Measurements from ENCODE around the gene KLHL21. TPM values are rescaled to one million over a fixed set of nuclear protein-coding genes. Genes with fewer than 3 reads are reported as not detected.

KLHL21 gene
- total and polyA plus RNA-seq, 2 donors (not counting 1 experiment from before 2014, with no cell fraction given): 14.4 to 29.9 TPM

DNA sequence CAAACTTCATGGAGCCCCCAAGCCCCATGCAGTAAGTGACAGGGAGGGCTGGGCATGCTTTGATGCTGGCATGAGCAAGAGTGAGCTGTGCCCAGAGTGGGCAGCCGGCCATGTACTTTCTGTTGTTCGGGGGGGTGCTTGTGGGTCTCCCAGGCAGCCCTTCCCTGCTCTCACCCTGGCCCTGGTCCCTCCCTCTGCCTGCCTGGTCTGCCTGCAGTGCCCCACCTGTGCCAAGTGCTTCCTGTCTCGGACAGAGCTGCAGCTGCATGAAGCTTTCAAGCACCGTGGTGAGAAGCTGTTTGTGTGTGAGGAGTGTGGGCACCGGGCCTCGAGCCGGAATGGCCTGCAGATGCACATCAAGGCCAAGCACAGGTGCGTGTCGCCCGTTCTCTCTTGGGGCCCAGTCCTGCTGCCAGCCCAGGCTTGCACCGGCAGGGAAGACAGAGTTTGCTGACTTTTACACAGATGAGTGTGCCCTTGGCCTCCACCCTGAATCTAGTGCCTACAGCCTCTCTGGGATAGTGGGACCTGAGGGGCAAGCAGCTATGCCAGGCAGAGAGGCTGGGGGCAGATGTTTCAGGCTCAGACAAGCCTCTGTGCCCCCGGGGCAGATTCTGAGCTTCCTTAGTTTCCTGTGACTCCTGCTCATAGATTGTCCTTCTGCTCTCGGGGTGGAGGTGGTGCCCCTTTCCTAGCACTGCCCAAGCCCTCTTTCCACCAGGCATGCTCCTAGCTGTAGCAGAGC lies 15.2 kb downstream of the KLHL21 start:
- no peak overlapping the region for H3K27ac Mint-ChIP-seq
- TF ChIP-seq EZH2 (IDR thresholded peaks at IDR 0.05; ENCODE audit: borderline replicate concordance, insufficient read depth, low read depth, low read length, poor library complexity, severe bottlenecking): no peak
- TF ChIP-seq, protein P1, sequence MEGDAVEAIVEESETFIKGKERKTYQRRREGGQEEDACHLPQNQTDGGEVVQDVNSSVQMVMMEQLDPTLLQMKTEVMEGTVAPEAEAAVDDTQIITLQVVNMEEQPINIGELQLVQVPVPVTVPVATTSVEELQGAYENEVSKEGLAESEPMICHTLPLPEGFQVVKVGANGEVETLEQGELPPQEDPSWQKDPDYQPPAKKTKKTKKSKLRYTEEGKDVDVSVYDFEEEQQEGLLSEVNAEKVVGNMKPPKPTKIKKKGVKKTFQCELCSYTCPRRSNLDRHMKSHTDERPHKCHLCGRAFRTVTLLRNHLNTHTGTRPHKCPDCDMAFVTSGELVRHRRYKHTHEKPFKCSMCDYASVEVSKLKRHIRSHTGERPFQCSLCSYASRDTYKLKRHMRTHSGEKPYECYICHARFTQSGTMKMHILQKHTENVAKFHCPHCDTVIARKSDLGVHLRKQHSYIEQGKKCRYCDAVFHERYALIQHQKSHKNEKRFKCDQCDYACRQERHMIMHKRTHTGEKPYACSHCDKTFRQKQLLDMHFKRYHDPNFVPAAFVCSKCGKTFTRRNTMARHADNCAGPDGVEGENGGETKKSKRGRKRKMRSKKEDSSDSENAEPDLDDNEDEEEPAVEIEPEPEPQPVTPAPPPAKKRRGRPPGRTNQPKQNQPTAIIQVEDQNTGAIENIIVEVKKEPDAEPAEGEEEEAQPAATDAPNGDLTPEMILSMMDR (IDR thresholded peaks at IDR 0.05): no peak
- CTCF ChIA-PET: no interaction called here
- H3K79me2 ChIP-seq (ENCODE audit: control insufficient read depth, insufficient read depth, low read length): peaks cover 22% of the 10 kb centered on the region
- no peak overlapping the region for H3K4me3 Mint-ChIP-seq
- H3K9me3 ChIP-seq (ENCODE audit: control extremely low read depth in 1 of 3, control insufficient read depth in 2 of 3, insufficient read depth in 1 of 3, low read length in 2 of 3): no peaks in the 10 kb centered on the region
- no peak overlapping the region for H3K4me2 ChIP-seq (replicated peaks; ENCODE audit: low read depth, low read length, poor library complexity, severe bottlenecking)
- no peak overlapping the region for H3K9ac ChIP-seq (ENCODE audit: low read length)
- H3K4me1 Mint-ChIP-seq: peaks cover 10% of the 10 kb centered on the region
- POLR2A ChIA-PET: interaction anchor here (0.6 kb wide), 1 partner anchor 65 kb away, joined by 8 read pairs; no protein-coding TSS in a partner anchor
- H3K9me3 Mint-ChIP-seq (ENCODE audit: insufficient read depth): no peaks in the 10 kb centered on the region
- no peaks in the 10 kb centered on the region for H3K27me3 ChIP-seq (replicated peaks in 1 of 4; ENCODE audit: control extremely low read depth in 1 of 4, control insufficient read depth in 3 of 4, insufficient read depth in 4 of 4, low read length in 3 of 4)
- H2AFZ ChIP-seq (ENCODE audit: insufficient read depth, low read depth, low read length, poor library complexity, severe bottlenecking): no peak overlapping the region
- H3K27me3 Mint-ChIP-seq: no peaks in the 10 kb centered on the region
- H3K4me1 ChIP-seq (ENCODE audit: control insufficient read depth in 2 of 2, insufficient read depth in 2 of 2, low read length in 2 of 2): peaks cover 0 to 21% of the 10 kb centered on the region in 2 donors
- no peak overlapping the region for H3K4me3 ChIP-seq (ENCODE audit: control extremely low read depth in 1 of 5, extremely low read depth in 1 of 5, insufficient read depth in 1 of 5, low read depth in 2 of 5, low read length in 4 of 5)
- ATAC-seq (ENCODE audit: low read depth) (no peak), DNase-seq (no peak)
- intact Hi-C loops (cut with micrococcal nuclease): no loop called here
- 21% methylated on average over 13 of the region's 13 CpGs for WGBS (ENCODE audit: insufficient coverage)
- H4K20me1 ChIP-seq (ENCODE audit: control insufficient read depth, insufficient read depth, low read length, poor library complexity, severe bottlenecking): peaks cover 57% of the 10 kb centered on the region
- peaks cover 0 to 38% of the 10 kb centered on the region in 2 experiments for H3K36me3 ChIP-seq (replicated peaks in 1 of 2; ENCODE audit: control extremely low read depth in 1 of 2, control insufficient read depth in 1 of 2, extremely low read depth in 1 of 2, insufficient read depth in 2 of 2, low read length in 1 of 2)
- no peak overlapping the region for H3K27ac ChIP-seq (ENCODE audit: low read length in 2 of 2)

DNA sequence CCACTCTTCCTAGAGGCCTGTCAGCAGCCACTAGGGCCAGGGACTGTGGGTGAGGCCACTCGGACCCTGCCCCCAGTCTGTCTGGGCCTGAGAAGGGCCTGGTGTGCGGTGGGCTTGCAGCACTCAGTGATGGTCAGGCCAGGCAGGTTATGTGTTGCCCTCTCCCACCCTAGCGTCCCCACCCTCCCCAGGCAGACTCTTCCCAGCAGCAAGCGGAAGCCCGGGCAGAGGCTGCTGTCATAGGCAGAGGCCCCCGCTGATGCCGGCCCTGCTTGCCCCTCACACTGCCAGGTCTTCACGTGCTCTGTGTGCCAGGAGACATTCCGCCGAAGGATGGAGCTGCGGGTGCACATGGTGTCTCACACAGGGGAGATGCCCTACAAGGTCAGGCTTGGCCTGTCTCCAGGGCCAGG lies 16.3 kb downstream of the KLHL21 start:
- peaks cover 20% of the 10 kb centered on the region for H3K4me1 Mint-ChIP-seq
- no peak overlapping the region for H3K27ac ChIP-seq (ENCODE audit: low read length in 2 of 2)
- H3K9ac ChIP-seq (ENCODE audit: low read length): no peak overlapping the region
- no peak overlapping the region for H2AFZ ChIP-seq (ENCODE audit: insufficient read depth, low read depth, low read length, poor library complexity, severe bottlenecking)
- WGBS (ENCODE audit: insufficient coverage): 97% methylated on average over 11 of the region's 11 CpGs
- H3K27me3 Mint-ChIP-seq: no peaks in the 10 kb centered on the region
- no peak overlapping the region for H3K4me3 ChIP-seq (ENCODE audit: control extremely low read depth in 1 of 5, extremely low read depth in 1 of 5, insufficient read depth in 1 of 5, low read depth in 2 of 5, low read length in 4 of 5)
- no peak overlapping the region for H3K4me2 ChIP-seq (replicated peaks; ENCODE audit: low read depth, low read length, poor library complexity, severe bottlenecking)
- no peak overlapping the region for H3K27ac Mint-ChIP-seq
- no peaks in the 10 kb centered on the region for H3K9me3 ChIP-seq (ENCODE audit: control extremely low read depth in 1 of 3, control insufficient read depth in 2 of 3, insufficient read depth in 1 of 3, low read length in 2 of 3)
- peaks cover 29% of the 10 kb centered on the region for H3K79me2 ChIP-seq (ENCODE audit: control insufficient read depth, insufficient read depth, low read length)
- no peak overlapping the region for H3K4me3 Mint-ChIP-seq
- H3K4me1 ChIP-seq (ENCODE audit: control insufficient read depth in 2 of 2, insufficient read depth in 2 of 2, low read length in 2 of 2): peaks cover 6 to 27% of the 10 kb centered on the region in 2 donors
- H3K9me3 Mint-ChIP-seq (ENCODE audit: insufficient read depth): no peaks in the 10 kb centered on the region
- ChIA-PET POLR2A (interaction anchor here (0.6 kb wide), 1 partner anchor 28 kb away, joined by 3 read pairs; no protein-coding TSS in a partner anchor), CTCF (no interaction called here)
- ATAC-seq (ENCODE audit: low read depth) (no peak), DNase-seq (no peak)
- peaks cover 0 to 39% of the 10 kb centered on the region in 2 experiments for H3K36me3 ChIP-seq (replicated peaks in 1 of 2; ENCODE audit: control extremely low read depth in 1 of 2, control insufficient read depth in 1 of 2, extremely low read depth in 1 of 2, insufficient read depth in 2 of 2, low read length in 1 of 2)
- intact Hi-C loops (cut with micrococcal nuclease): no loop called here
- H3K27me3 ChIP-seq (replicated peaks in 1 of 4; ENCODE audit: control extremely low read depth in 1 of 4, control insufficient read depth in 3 of 4, insufficient read depth in 4 of 4, low read length in 3 of 4): no peaks in the 10 kb centered on the region
- TF ChIP-seq, protein P1 (IDR thresholded peaks at IDR 0.05): no peak
- TF ChIP-seq EZH2 (IDR thresholded peaks at IDR 0.05; ENCODE audit: borderline replicate concordance, insufficient read depth, low read depth, low read length, poor library complexity, severe bottlenecking): no peak
- H4K20me1 ChIP-seq (ENCODE audit: control insufficient read depth, insufficient read depth, low read length, poor library complexity, severe bottlenecking): peaks cover 49% of the 10 kb centered on the region

Data from B cell (primary cell).